GM12878 (cell line): Measurements from ENCODE around the gene TRIOBP. TPM values are rescaled to one million over a fixed set of nuclear protein-coding genes. Genes with fewer than 3 reads are reported as not detected.

Source experiments
- ATAC-seq: fragments of 200-7000 bp; cut with Tn5 transposase; 3 replicates; pipeline ENCODE4 v1.9.1; 2020; ENCODE audit warnings: mild to moderate bottlenecking, moderate library complexity
- BruUV-seq: library from RNA; stranded (reverse); fragments of 400-500 nt; replicated peaks from 2 replicates; lab custom pipeline; 2021; lab: Mats Ljungman, UMichigan
- CTCF ChIA-PET: fragments of 300-600 bp; sonication (Branson Sonifier 250); formaldehyde crosslinking; extraction: SDS; loops from one replicate; lab custom pipeline; 2021; ENCODE audit warnings: inconsistent platforms; lab: Yijun Ruan, JAX
- POLR2A ChIA-PET: fragments of 350-600 bp; formaldehyde crosslinking; extraction: SDS; loops from one replicate; lab custom pipeline; 2021; ENCODE audit warnings: inconsistent platforms; lab: Charles Lee
- RAD21 ChIA-PET: fragments of 300-600 bp; sonication (Branson Sonifier 250); formaldehyde crosslinking; loops from one replicate; lab custom pipeline; 2023; ENCODE audit warnings: antibody characterized with exemption; ENCODE audit not compliant: unreplicated experiment; lab: Charles Lee
- SMC1A ChIA-PET: fragments of 300-600 bp; sonication (Branson Sonifier 250); formaldehyde crosslinking; loops from one replicate; lab custom pipeline; 2023; ENCODE audit not compliant: unreplicated experiment, uncharacterized antibody; lab: Charles Lee
- DNase-seq: peaks from one replicate; pipeline ENCODE4 v3.0.0-alpha.2; 2011; ENCODE audit warnings: low read depth, low spot score
- FAIRE-seq: peaks from 3 replicates; lab custom pipeline; 2011; peaks lifted over from hg19 to GRCh38; lab: Jason Lieb, UNC
- H2AFZ ChIP-seq: 2 replicates; pipeline ENCODE4 v1.6.0; 2011; ENCODE audit warnings: low read depth, low read length, control low read depth; ENCODE audit not compliant: control insufficient read depth
- H3K27ac ChIP-seq: 2 replicates; pipeline ENCODE4 v1.5.1; 2011; ENCODE audit warnings: control low read depth; ENCODE audit not compliant: control insufficient read depth, insufficient read depth
- H3K27me3 ChIP-seq, 2 experiments: replicated peaks in 1 of 2; 2 replicates each; pipeline versions ENCODE4 v1.6.0 to v1.6.1; 2011; ENCODE audit warnings: low read length in 1 of 2; ENCODE audit not compliant: control insufficient read depth in 2 of 2, insufficient read depth in 2 of 2
- H3K36me3 ChIP-seq, 2 experiments: 2 replicates each; pipeline ENCODE4 v1.5.1; 2011; ENCODE audit warnings: low read length in 1 of 2; ENCODE audit not compliant: control insufficient read depth in 2 of 2, insufficient read depth in 2 of 2
- H3K4me1 ChIP-seq: 2 replicates; pipeline ENCODE4 v1.6.1; 2011; ENCODE audit warnings: mild to moderate bottlenecking, low read length, moderate library complexity, mixed read lengths; ENCODE audit not compliant: control insufficient read depth, insufficient read depth
- H3K4me2 ChIP-seq: 2 replicates; pipeline ENCODE4 v1.6.0; 2011; ENCODE audit warnings: control low read depth; ENCODE audit not compliant: control insufficient read depth, insufficient read depth
- H3K4me3 ChIP-seq: fragments of 200-600 bp; sonication (generic); 2 replicates; pipeline ENCODE4 v1.5.1; 2016
- H3K79me2 ChIP-seq: 2 replicates; pipeline ENCODE4 v1.6.0; 2011; ENCODE audit warnings: low read length; ENCODE audit not compliant: control insufficient read depth, insufficient read depth
- H3K9ac ChIP-seq: 2 replicates; pipeline ENCODE4 v1.8.0; 2011; ENCODE audit warnings: low read length, control low read depth, mixed read lengths; ENCODE audit not compliant: control insufficient read depth, insufficient read depth
- H3K9me3 ChIP-seq: replicated peaks from 3 replicates; pipeline ENCODE4 v1.5.1; 2011; ENCODE audit warnings: mild to moderate bottlenecking, low read length; ENCODE audit not compliant: control insufficient read depth, insufficient read depth
- H4K20me1 ChIP-seq: 2 replicates; pipeline ENCODE4 v1.6.0; 2011; ENCODE audit not compliant: control insufficient read depth, insufficient read depth
- BHLHE40 ChIP-seq, 2 experiments: fragments of 450-650 bp in 1 of 2; IDR thresholded peaks; 2 replicates each; pipeline ENCODE4 v1.6.1; 2011 to 2017; ENCODE audit warnings: low read depth in 2 of 2, borderline replicate concordance in 1 of 2, improper control_type of control experiment in 1 of 2, low read length in 1 of 2, mild to moderate bottlenecking in 1 of 2
- CBX3 ChIP-seq: fragments of 200-600 bp; sonication (generic); IDR thresholded peaks from 2 replicates; pipeline ENCODE4 v1.6.1; 2016; ENCODE audit warnings: low read depth, borderline replicate concordance
- CTCF ChIP-seq, 3 experiments: IDR thresholded peaks in 2 of 3; conservative IDR thresholded peaks in 1 of 3; 2 replicates each; pipeline ENCODE4 v1.5.1; 2011; ENCODE audit warnings: low read depth in 3 of 3, low read length in 3 of 3, mild to moderate bottlenecking in 3 of 3, control low read depth in 2 of 3, moderate library complexity in 2 of 3, inconsistent platforms in 1 of 3, mixed read lengths in 1 of 3; ENCODE audit not compliant: control insufficient read depth in 2 of 3, insufficient read depth in 1 of 3; ENCODE audit errors: extremely low read depth in 1 of 3
- DPF2 ChIP-seq: fragments of 450-650 bp; IDR thresholded peaks from 2 replicates; pipeline ENCODE4 v1.6.1; 2017; ENCODE audit warnings: mild to moderate bottlenecking
- GABPA ChIP-seq: IDR thresholded peaks from 2 replicates; pipeline ENCODE4 v1.6.1; 2014; ENCODE audit warnings: antibody characterized with exemption, low read depth, mild to moderate bottlenecking, inconsistent platforms
- IKZF2 ChIP-seq, 2 experiments: fragments of 450-650 bp; IDR thresholded peaks; 2 replicates each; pipeline ENCODE4 v1.6.1; 2017; ENCODE audit warnings: mild to moderate bottlenecking in 2 of 2, moderate library complexity in 2 of 2
- MEF2B ChIP-seq: fragments of 450-650 bp; IDR thresholded peaks from 2 replicates; pipeline ENCODE4 v1.6.1; 2018; ENCODE audit warnings: mild to moderate bottlenecking, moderate library complexity; ENCODE audit not compliant: partially characterized antibody, poor library complexity, severe bottlenecking
- MTA2 ChIP-seq: fragments of 450-650 bp; IDR thresholded peaks from 2 replicates; pipeline ENCODE4 v1.6.1; 2016; ENCODE audit warnings: low read depth, mild to moderate bottlenecking, moderate library complexity
- MTA3 ChIP-seq: IDR thresholded peaks from 2 replicates; pipeline ENCODE4 v1.6.1; 2012; ENCODE audit warnings: low read length, inconsistent platforms, borderline replicate concordance
- MXI1 ChIP-seq: fragments of 150-350 bp; IDR thresholded peaks from 2 replicates; pipeline ENCODE4 v1.6.1; 2011; ENCODE audit warnings: low read depth, mild to moderate bottlenecking, inconsistent platforms, low read length, improper control_type of control experiment
- MYC ChIP-seq: IDR thresholded peaks from 2 replicates; pipeline ENCODE4 v1.6.1; 2011; ENCODE audit warnings: mild to moderate bottlenecking, low read length, moderate library complexity, inconsistent platforms; ENCODE audit not compliant: insufficient read depth, insufficient replicate concordance, insufficient read length, severe bottlenecking
- NR2C2 ChIP-seq: IDR thresholded peaks from 2 replicates; pipeline ENCODE4 v1.6.1; 2011; ENCODE audit warnings: borderline replicate concordance, low read depth; ENCODE audit not compliant: control insufficient read depth, insufficient read length
- NR2F1 ChIP-seq: fragments of 450-650 bp; conservative IDR thresholded peaks from 2 replicates; pipeline ENCODE4 v1.6.1; 2017; ENCODE audit warnings: mild to moderate bottlenecking
- POLR2AphosphoS2 ChIP-seq: IDR thresholded peaks from 2 replicates; pipeline ENCODE4 v1.6.1; 2011; ENCODE audit warnings: low read depth, mild to moderate bottlenecking, low read length, improper control_type of control experiment, moderate library complexity
- POU2F2 ChIP-seq: IDR thresholded peaks from 3 replicates; pipeline ENCODE4 v1.6.1; 2011; ENCODE audit warnings: low read depth, mild to moderate bottlenecking, low read length, borderline replicate concordance
- RAD51 ChIP-seq: fragments of 450-650 bp; IDR thresholded peaks from 2 replicates; pipeline ENCODE4 v1.6.1; 2016; ENCODE audit warnings: moderate library complexity, mild to moderate bottlenecking, inconsistent platforms
- ZNF687 ChIP-seq: fragments of 450-650 bp; IDR thresholded peaks from 2 replicates; pipeline ENCODE4 v1.6.1; 2017; ENCODE audit warnings: mild to moderate bottlenecking, moderate library complexity
- ZZZ3 ChIP-seq: IDR thresholded peaks from 2 replicates; pipeline ENCODE4 v1.6.1; 2011; ENCODE audit warnings: low read depth; ENCODE audit not compliant: control insufficient read depth, insufficient read length
- WGBS: methylation state at CpG from one replicate; pipeline ENCODE4 v1.1.6; 2016; ENCODE audit warnings: low lambda C conversion rate; ENCODE audit not compliant: insufficient replicate concordance, insufficient coverage; ENCODE audit errors: missing lambda C conversion rate; 5-methylcytosine and 5-hydroxymethylcytosine counted together
- in situ Hi-C: fragments of 300-500 bp; cut with MboI; formaldehyde crosslinking; loops from 9 replicates; pipeline ENCODE4 v1.14.3; 2018; ENCODE audit warnings: mixed read lengths
- intact Hi-C: fragments of 100-400 bp; cut with micrococcal nuclease; formaldehyde crosslinking; loops from one replicate; pipeline ENCODE4 v1.14.2; 2022; ENCODE audit not compliant: unreplicated experiment
- polyA plus RNA-seq, 11 experiments: library from polyadenylated mRNA; depleted of rRNA in 4 of 11; unstranded in 6 of 11; stranded (reverse) in 5 of 11; fragments of >200 nt; fragmentation: Nextera tagmentation in 4 of 11; fragmentation: Illumina TruSeq in 1 of 11; extraction: Ambion mirVana in 4 of 11; extraction: Trizol in 1 of 11; gene quantifications; 1 replicate in 1 of 11; 2 replicates in 10 of 11; pipeline versions ENCODE4 v1.2.1 to v1.2.3, GENCODE V29; 2011 to 2016; ENCODE audit warnings: inconsistent platforms in 2 of 11, missing spikeins in 2 of 11, low read depth in 1 of 11
- total RNA-seq, 4 experiments: library from RNA; depleted of rRNA in 3 of 4; stranded (reverse); fragments of >200 nt in 3 of 4; fragmentation: Illumina TruSeq in 1 of 4; extraction: Trizol in 1 of 4; gene quantifications; 2 replicates each; pipeline versions ENCODE4 v1.2.1 to v1.2.3, GENCODE V29; 2013 to 2021

The TRIOBP gene
- total and polyA plus RNA-seq, 10 of the 15 experiments (the other 5 are each of a cell fraction or from before 2014, with no cell fraction given) = 0.21 to 23.6 (median 11.9) TPM

- H3K79me2 ChIP-seq = no peaks in the 10 kb centered on the region
- H2AFZ ChIP-seq = peak overlapping the region; percentile 51
- CTCF ChIA-PET = interaction anchor here (0.6 to 1.8 kb wide), 3 partner anchors 137 to 359 kb away, joined by 3 to 6 read pairs (median 3); partner anchors contain the start of gene PDXP
- RAD21 ChIA-PET = interaction anchor here (0.9 kb wide), 1 partner anchor 190 kb away, joined by 3 read pairs; the partner anchor contains the start of gene GGA1
- FAIRE-seq (peak; percentile 18), ATAC-seq (peak; percentile 63), DNase-seq (no peak)
- no peaks in the 10 kb centered on the region for H3K9me3 ChIP-seq
- no peak overlapping the region for H3K4me3 ChIP-seq
- peaks cover 8% of the 10 kb centered on the region for H3K4me1 ChIP-seq
- POLR2A ChIA-PET = no interaction called here
- no peaks in the 10 kb centered on the region for H4K20me1 ChIP-seq
- 9% methylated on average over 13 of the region's 14 CpGs for WGBS
- SMC1A ChIA-PET = no interaction called here
- in situ Hi-C loops = no loop called here
- H3K4me2 ChIP-seq = peak overlapping the region; percentile 48
- H3K27me3 ChIP-seq = peaks cover 1 to 4% of the 10 kb centered on the region in 2 experiments; a peak in 2 of 4 replicates
- no peaks in the 10 kb centered on the region for H3K36me3 ChIP-seq
- no TSS peak for BruUV-seq
- H3K9ac ChIP-seq = no peak overlapping the region
- intact Hi-C loops = no loop called here
- no peak overlapping the region for H3K27ac ChIP-seq
- TF ChIP-seq MTA3 (no peak), CTCF (IDR thresholded peaks at IDR 0.05 in 2 of 3, conservative IDR thresholded peaks at IDR 0.05 in 1 of 3; ENCODE audit: control insufficient read depth in 2 of 3, extremely low read depth in 1 of 3, insufficient read depth in 1 of 3, low read depth in 3 of 3, low read length in 3 of 3) (0 out of 6 replicates have a peak, but pooled peaks of 1 of the 3 experiments have one; percentile 12), MYC (no peak), NR2C2 (no peak), GABPA (no peak), ZZZ3 (no peak), BHLHE40 (IDR thresholded peaks at IDR 0.05; ENCODE audit: borderline replicate concordance in 1 of 2, low read depth in 2 of 2, low read length in 1 of 2) (peak; percentile 55 to 74; a peak in 3 of 4 replicates), RAD51 (peak; percentile 68), MTA2 (0 out of 2 replicates have a peak, but pooled peaks have one; percentile 18), CBX3 (no peak), POLR2AphosphoS2 (no peak), IKZF2 (IDR thresholded peaks at IDR 0.05) (peak in 1 of 2 experiments; percentile 18; a peak in 1 of 4 replicates), ZNF687 (peak; percentile 32; the same call in 1 of the 2 replicates), NR2F1 (no peak), DPF2 (no peak), MEF2B (peak; percentile 37), POU2F2 (no peak), MXI1 (peak; percentile 97)
Observed at GRCh38 chr22:37797874-37798500, 101.1 kb downstream of the TRIOBP start.
